Nephron progenitor cell (in vitro differentiated cells): ENCODE measurements around the gene KLHDC1.
A peak's percentile ranks its signal among the peaks of the same experiment; 100 is the strongest.
"Not testable (repeated sequence)": the region's sequence is repeated elsewhere in the genome, so short reads cannot be mapped to it uniquely, and the experiment has no call there.

Experiments used
- DNase-seq: peaks from one replicate; pipeline ENCODE4 v3.0.0; 2021
- H3K27ac Mint-ChIP-seq: 2 replicates; pipeline ENCODE4 v1.8.0; 2021; ENCODE audit warnings: mild to moderate bottlenecking, moderate library complexity, mixed read lengths
- H3K27me3 Mint-ChIP-seq: 2 replicates; pipeline ENCODE4 v1.8.0; 2021; ENCODE audit warnings: mild to moderate bottlenecking, low read depth, mixed read lengths; ENCODE audit not compliant: poor library complexity
- H3K36me3 Mint-ChIP-seq: 2 replicates; pipeline ENCODE4 v1.8.0; 2021; ENCODE audit warnings: low read depth, mixed read lengths
- H3K4me1 Mint-ChIP-seq: 2 replicates; pipeline ENCODE4 v1.8.0; 2021; ENCODE audit warnings: mixed read lengths
- H3K4me3 Mint-ChIP-seq: 2 replicates; pipeline ENCODE4 v1.8.0; 2021; ENCODE audit warnings: mild to moderate bottlenecking, moderate library complexity, mixed read lengths
- H3K9me3 Mint-ChIP-seq: 2 replicates; pipeline ENCODE4 v1.8.0; 2021; ENCODE audit warnings: mild to moderate bottlenecking, moderate library complexity, mixed read lengths
- TF ChIP-seq, protein P1 (sequence below): fragments of 200-600 bp; sonication (generic); IDR thresholded peaks from 2 replicates; pipeline ENCODE4 v1.5.0; 2021; ENCODE audit warnings: antibody characterized with exemption

Gene KLHDC1

DNA sequence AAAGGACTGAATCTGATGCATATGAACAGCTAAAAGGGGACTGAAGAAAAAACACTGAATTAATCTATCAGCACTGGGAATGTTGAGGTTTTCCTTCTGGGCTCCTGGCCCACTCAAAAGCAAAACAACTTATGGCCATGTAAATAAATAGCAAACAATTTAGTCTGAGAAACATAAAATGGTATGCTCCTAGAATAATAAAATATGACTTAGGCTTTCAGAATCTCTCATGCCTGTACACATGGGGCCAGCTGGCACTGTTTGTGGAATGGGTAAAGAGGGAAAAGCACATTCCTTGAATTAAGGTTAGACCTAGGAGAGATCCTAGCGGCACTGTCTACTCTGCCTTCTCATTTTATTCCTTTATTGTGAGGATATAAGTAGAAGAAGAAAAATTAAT lies 81.2 kb downstream of the KLHDC1 start:
- no peak for DNase-seq
- Mint-ChIP-seq H3K4me1 (peaks cover 31% of the 10 kb centered on the region), H3K4me3 (no peak overlapping the region), H3K27ac (no peak overlapping the region), H3K27me3 (no peaks in the 10 kb centered on the region), H3K36me3 (peaks cover 51% of the 10 kb centered on the region), H3K9me3 (no peaks in the 10 kb centered on the region)
- TF ChIP-seq, protein P1, sequence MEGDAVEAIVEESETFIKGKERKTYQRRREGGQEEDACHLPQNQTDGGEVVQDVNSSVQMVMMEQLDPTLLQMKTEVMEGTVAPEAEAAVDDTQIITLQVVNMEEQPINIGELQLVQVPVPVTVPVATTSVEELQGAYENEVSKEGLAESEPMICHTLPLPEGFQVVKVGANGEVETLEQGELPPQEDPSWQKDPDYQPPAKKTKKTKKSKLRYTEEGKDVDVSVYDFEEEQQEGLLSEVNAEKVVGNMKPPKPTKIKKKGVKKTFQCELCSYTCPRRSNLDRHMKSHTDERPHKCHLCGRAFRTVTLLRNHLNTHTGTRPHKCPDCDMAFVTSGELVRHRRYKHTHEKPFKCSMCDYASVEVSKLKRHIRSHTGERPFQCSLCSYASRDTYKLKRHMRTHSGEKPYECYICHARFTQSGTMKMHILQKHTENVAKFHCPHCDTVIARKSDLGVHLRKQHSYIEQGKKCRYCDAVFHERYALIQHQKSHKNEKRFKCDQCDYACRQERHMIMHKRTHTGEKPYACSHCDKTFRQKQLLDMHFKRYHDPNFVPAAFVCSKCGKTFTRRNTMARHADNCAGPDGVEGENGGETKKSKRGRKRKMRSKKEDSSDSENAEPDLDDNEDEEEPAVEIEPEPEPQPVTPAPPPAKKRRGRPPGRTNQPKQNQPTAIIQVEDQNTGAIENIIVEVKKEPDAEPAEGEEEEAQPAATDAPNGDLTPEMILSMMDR, result no peak

DNA sequence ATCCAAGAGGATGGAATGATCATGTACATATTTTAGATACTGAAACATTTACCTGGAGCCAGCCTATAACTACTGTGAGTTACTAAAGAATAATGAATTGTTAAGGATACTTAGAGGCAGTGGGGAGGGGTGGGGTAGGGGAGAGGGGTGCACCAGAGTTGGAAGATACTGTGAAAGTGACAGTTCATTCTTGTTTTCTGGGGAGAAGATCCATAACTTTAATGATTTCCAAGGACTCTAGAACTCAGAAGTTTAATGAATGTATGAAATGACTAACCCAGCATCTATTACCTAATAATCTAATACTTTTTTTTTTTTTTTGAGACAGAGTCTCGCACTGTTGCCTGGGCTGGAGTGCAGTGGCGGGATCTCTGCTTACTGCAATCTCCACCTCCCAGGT lies 85.5 kb downstream of the KLHDC1 start:
- peaks cover 5% of the 10 kb centered on the region for H3K4me1 Mint-ChIP-seq
- TF ChIP-seq, protein P1, result no peak
- no peaks in the 10 kb centered on the region for H3K9me3 Mint-ChIP-seq
- no peaks in the 10 kb centered on the region for H3K27me3 Mint-ChIP-seq
- no peak overlapping the region for H3K27ac Mint-ChIP-seq
- no peak overlapping the region for H3K4me3 Mint-ChIP-seq
- H3K36me3 Mint-ChIP-seq, result peaks cover 65% of the 10 kb centered on the region
- DNase-seq, result no peak

DNA sequence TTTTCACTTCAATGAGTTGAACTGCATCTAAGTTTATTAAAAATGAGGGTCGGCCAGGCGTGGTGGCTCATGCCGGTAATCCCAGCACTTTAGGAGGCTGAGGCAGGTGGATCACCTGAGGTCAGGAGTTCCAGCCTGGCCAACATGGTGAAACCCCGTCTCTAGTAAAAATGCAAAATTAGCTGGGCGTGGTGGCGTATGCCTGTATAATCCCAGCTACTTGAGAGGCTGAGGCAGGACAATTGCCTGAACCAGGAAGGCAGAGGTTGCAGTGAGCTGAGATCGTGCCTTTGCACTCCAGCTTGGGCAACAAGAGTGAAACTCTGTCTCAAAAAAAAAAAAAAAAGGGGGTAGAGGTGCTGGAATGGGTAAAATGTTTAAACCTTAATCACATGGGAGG lies 88.1 kb downstream of the KLHDC1 start:
- H3K4me1 Mint-ChIP-seq, DNase-seq, H3K27me3 Mint-ChIP-seq, H3K9me3 Mint-ChIP-seq, H3K4me3 Mint-ChIP-seq: not testable (repeated sequence)
- Mint-ChIP-seq H3K27ac (peak overlapping the region; percentile 50), H3K36me3 (peaks cover 63% of the 10 kb centered on the region)

DNA sequence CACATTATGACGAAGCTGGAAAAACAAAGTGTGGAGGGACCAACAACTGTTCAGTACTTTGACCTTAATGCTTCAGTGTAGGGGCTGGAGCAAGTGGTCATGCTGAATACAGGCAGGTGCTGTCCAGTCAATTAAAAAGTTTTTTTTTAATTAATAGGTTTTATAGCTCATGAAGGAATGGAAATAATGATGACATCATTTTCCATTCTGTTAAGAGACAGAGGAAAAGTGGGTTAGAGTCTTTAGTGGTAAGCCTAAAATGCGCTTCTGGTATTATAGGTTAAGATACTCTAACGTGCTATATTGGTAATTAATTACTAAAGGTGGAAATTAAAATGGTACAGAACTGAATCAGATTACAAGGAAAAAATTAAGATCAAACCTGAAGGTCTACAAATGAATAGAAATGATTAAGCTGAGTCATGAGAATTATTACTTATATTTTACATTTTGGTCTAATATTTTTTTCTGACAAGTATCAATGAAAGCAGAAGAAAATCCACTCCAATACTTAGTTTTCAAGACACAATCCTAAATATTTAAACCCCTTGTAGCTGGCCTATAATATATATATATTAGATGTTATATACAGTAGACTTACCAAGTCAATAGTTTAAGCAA lies 90.6 kb downstream of the KLHDC1 start:
- H3K27me3 Mint-ChIP-seq, result no peaks in the 10 kb centered on the region
- H3K27ac Mint-ChIP-seq, result no peak overlapping the region
- no peaks in the 10 kb centered on the region for H3K9me3 Mint-ChIP-seq
- TF ChIP-seq, protein P1, result no peak
- no peak overlapping the region for H3K4me3 Mint-ChIP-seq
- H3K36me3 Mint-ChIP-seq, result peaks cover 73% of the 10 kb centered on the region
- no peak for DNase-seq
- H3K4me1 Mint-ChIP-seq, result no peaks in the 10 kb centered on the region

DNA sequence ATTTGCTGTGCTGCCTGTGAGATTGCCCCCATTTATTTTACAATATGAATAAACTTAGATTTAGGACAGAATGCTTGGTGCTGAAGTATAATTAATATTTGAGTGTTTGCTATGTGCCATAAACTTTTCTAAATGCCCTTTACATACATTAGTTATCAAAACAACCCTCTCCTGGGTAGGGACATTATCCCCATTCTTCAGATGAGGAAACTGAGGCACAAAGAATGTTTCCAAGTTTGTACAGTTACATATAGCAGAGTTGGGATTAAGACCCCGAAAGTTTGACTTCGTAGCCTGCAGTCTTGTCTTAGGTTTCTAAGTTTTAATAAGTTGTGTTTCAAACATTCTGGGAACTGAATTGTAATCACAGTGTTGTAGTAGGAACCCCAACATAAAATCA lies 93.4 kb downstream of the KLHDC1 start:
- Mint-ChIP-seq H3K9me3 (no peaks in the 10 kb centered on the region), H3K27me3 (no peaks in the 10 kb centered on the region), H3K4me1 (no peaks in the 10 kb centered on the region), H3K4me3 (no peak overlapping the region), H3K36me3 (peaks cover 77% of the 10 kb centered on the region), H3K27ac (no peak overlapping the region)
- TF ChIP-seq, protein P1, result no peak
- no peak for DNase-seq

DNA sequence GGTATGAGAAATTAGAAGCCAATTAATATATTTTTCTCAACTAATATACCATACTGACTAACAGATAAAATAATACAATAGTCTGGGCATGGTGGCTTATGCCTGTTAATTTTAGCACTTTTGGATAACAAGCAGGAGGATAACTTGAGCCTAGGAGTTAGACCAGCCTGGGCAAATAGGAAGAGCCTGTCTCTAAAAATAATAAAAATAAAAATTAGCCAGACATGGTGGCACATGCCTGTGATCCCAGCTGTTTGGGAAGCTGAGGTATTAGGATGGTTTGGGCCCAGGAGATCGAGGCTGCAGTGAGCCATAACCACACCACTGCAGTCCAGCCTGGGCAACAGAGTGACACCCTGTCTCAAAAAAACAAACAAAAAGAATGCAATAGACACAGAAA lies 99.7 kb downstream of the KLHDC1 start:
- DNase-seq, result no peak
- TF ChIP-seq, protein P1, result no peak
- Mint-ChIP-seq H3K27me3 (no peaks in the 10 kb centered on the region), H3K4me1 (no peaks in the 10 kb centered on the region), H3K4me3 (no peak overlapping the region), H3K27ac (peak overlapping the region; percentile 11), H3K9me3 (no peaks in the 10 kb centered on the region), H3K36me3 (peaks cover 71% of the 10 kb centered on the region)
